ENCODE measurements around the gene COX4I1. TPM values are rescaled to one million over a fixed set of nuclear protein-coding genes. Genes with fewer than 3 reads are reported as not detected.
A peak's percentile ranks its signal among the peaks of the same experiment; 100 is the strongest.

The COX4I1 gene
- total and polyA plus RNA-seq, 2 donors (not counting 1 experiment from before 2014, with no cell fraction given), result 759 to 813 TPM

DNA sequence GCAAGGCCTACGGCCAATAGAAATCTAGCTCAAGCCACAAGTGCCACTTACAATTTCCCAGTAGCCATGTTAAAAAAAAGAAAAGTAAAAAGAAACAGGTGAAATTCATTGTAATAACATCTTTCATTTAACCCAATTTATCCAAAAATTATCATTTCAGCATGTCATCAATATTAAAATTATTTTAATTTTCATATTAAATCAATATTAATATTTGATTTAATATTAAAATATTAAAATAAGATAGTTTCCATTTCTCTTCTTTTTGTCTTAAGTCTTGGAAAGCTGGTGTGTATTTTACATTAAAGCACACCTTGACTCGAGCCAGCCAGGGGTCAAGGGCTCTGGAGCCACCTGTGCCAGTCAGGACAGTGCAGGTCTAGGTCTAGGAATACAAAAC, 35.9 kb upstream of the COX4I1 start:
- H3K27me3 Mint-ChIP-seq, result no peaks in the 10 kb centered on the region
- ChIA-PET POLR2A (interaction anchor here (0.7 kb wide), 2 partner anchors 8 to 99 kb away, joined by 6 to 13 read pairs; no protein-coding TSS in a partner anchor), CTCF (interaction anchor here (0.7 to 1.3 kb wide), 2 partner anchors 45 to 106 kb away, joined by 4 read pairs; no protein-coding TSS in a partner anchor)
- peak overlapping the region; percentile 12 for H3K27ac Mint-ChIP-seq
- Histone ChIP-seq H3K9ac (ENCODE audit: low read length) (no peak overlapping the region), H3K4me3 (ENCODE audit: control extremely low read depth in 1 of 5, extremely low read depth in 1 of 5, insufficient read depth in 1 of 5, low read depth in 2 of 5, low read length in 4 of 5) (no peak overlapping the region), H4K20me1 (ENCODE audit: control insufficient read depth, insufficient read depth, low read length, poor library complexity, severe bottlenecking) (no peaks in the 10 kb centered on the region), H3K27ac (ENCODE audit: low read length in 2 of 2) (no peak overlapping the region), H3K4me1 (ENCODE audit: control insufficient read depth in 2 of 2, insufficient read depth in 2 of 2, low read length in 2 of 2) (peaks cover 38 to 44% of the 10 kb centered on the region in 2 donors), H3K27me3 (replicated peaks in 1 of 4; ENCODE audit: control extremely low read depth in 1 of 4, control insufficient read depth in 3 of 4, insufficient read depth in 4 of 4, low read length in 3 of 4) (no peaks in the 10 kb centered on the region), H3K9me3 (ENCODE audit: control extremely low read depth in 1 of 3, control insufficient read depth in 2 of 3, insufficient read depth in 1 of 3, low read length in 2 of 3) (peaks cover 0 to 14% (median 7%) of the 10 kb centered on the region in 3 donors), H2AFZ (ENCODE audit: insufficient read depth, low read depth, low read length, poor library complexity, severe bottlenecking) (no peak overlapping the region), H3K79me2 (ENCODE audit: control insufficient read depth, insufficient read depth, low read length) (no peaks in the 10 kb centered on the region), H3K36me3 (replicated peaks in 1 of 2; ENCODE audit: control extremely low read depth in 1 of 2, control insufficient read depth in 1 of 2, extremely low read depth in 1 of 2, insufficient read depth in 2 of 2, low read length in 1 of 2) (no peaks in the 10 kb centered on the region), H3K4me2 (replicated peaks; ENCODE audit: low read depth, low read length, poor library complexity, severe bottlenecking) (no peak overlapping the region)
- no peak overlapping the region for H3K4me3 Mint-ChIP-seq
- H3K4me1 Mint-ChIP-seq, result peaks cover 30% of the 10 kb centered on the region
- ATAC-seq (ENCODE audit: low read depth) (no peak), DNase-seq (no peak)
- WGBS (ENCODE audit: insufficient coverage), result 100% methylated on average over 1 of the region's 2 CpGs
- H3K9me3 Mint-ChIP-seq (ENCODE audit: insufficient read depth), result peaks cover 3% of the 10 kb centered on the region
- TF ChIP-seq, protein P1, sequence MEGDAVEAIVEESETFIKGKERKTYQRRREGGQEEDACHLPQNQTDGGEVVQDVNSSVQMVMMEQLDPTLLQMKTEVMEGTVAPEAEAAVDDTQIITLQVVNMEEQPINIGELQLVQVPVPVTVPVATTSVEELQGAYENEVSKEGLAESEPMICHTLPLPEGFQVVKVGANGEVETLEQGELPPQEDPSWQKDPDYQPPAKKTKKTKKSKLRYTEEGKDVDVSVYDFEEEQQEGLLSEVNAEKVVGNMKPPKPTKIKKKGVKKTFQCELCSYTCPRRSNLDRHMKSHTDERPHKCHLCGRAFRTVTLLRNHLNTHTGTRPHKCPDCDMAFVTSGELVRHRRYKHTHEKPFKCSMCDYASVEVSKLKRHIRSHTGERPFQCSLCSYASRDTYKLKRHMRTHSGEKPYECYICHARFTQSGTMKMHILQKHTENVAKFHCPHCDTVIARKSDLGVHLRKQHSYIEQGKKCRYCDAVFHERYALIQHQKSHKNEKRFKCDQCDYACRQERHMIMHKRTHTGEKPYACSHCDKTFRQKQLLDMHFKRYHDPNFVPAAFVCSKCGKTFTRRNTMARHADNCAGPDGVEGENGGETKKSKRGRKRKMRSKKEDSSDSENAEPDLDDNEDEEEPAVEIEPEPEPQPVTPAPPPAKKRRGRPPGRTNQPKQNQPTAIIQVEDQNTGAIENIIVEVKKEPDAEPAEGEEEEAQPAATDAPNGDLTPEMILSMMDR (IDR thresholded peaks at IDR 0.05), result no peak
- TF ChIP-seq EZH2 (IDR thresholded peaks at IDR 0.05; ENCODE audit: borderline replicate concordance, insufficient read depth, low read depth, low read length, poor library complexity, severe bottlenecking), result no peak
- intact Hi-C loops (cut with micrococcal nuclease), result no loop called here

DNA sequence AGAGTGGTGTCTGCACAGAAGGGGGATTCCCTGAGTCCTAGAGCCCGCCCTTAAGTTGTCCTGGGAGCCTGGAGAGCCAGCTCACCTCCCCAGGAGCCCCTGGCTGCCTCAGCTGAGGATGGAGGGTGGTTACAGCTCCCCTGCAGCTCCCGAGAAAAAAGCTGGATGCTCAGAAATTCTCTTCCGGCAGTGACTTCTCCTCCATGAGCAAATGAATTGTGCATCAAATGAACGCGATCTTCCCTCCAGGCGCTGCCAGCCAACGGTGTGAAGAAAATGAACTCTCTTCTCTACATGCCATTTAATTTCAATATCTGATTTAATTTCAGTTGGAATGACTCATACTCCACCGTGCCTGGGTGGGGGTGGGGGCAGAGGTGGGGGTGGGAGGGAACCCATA, 34.3 kb upstream of the COX4I1 start:
- intact Hi-C loops (cut with micrococcal nuclease), result no loop called here
- H3K9ac ChIP-seq (ENCODE audit: low read length), result no peak overlapping the region
- H3K27ac Mint-ChIP-seq, result no peak overlapping the region
- no peak overlapping the region for H3K27ac ChIP-seq (ENCODE audit: low read length in 2 of 2)
- 94% methylated on average over 6 of the region's 8 CpGs for WGBS (ENCODE audit: insufficient coverage)
- H3K79me2 ChIP-seq (ENCODE audit: control insufficient read depth, insufficient read depth, low read length), result no peaks in the 10 kb centered on the region
- peaks cover 14% of the 10 kb centered on the region for H3K4me1 Mint-ChIP-seq
- H3K9me3 ChIP-seq (ENCODE audit: control extremely low read depth in 1 of 3, control insufficient read depth in 2 of 3, insufficient read depth in 1 of 3, low read length in 2 of 3), result no peaks in the 10 kb centered on the region
- no peak overlapping the region for H3K4me2 ChIP-seq (replicated peaks; ENCODE audit: low read depth, low read length, poor library complexity, severe bottlenecking)
- H2AFZ ChIP-seq (ENCODE audit: insufficient read depth, low read depth, low read length, poor library complexity, severe bottlenecking), result no peak overlapping the region
- H4K20me1 ChIP-seq (ENCODE audit: control insufficient read depth, insufficient read depth, low read length, poor library complexity, severe bottlenecking), result no peaks in the 10 kb centered on the region
- ChIA-PET CTCF (no interaction called here), POLR2A (no interaction called here)
- ATAC-seq (ENCODE audit: low read depth), result no peak
- no peak for TF ChIP-seq EZH2 (IDR thresholded peaks at IDR 0.05; ENCODE audit: borderline replicate concordance, insufficient read depth, low read depth, low read length, poor library complexity, severe bottlenecking)
- TF ChIP-seq, protein P1 (IDR thresholded peaks at IDR 0.05), result no peak
- DNase-seq, result no peak
- no peak overlapping the region for H3K4me3 ChIP-seq (ENCODE audit: control extremely low read depth in 1 of 5, extremely low read depth in 1 of 5, insufficient read depth in 1 of 5, low read depth in 2 of 5, low read length in 4 of 5)
- peaks cover 22 to 28% of the 10 kb centered on the region in 2 donors for H3K4me1 ChIP-seq (ENCODE audit: control insufficient read depth in 2 of 2, insufficient read depth in 2 of 2, low read length in 2 of 2)
- H3K4me3 Mint-ChIP-seq, result no peak overlapping the region
- no peaks in the 10 kb centered on the region for H3K36me3 ChIP-seq (replicated peaks in 1 of 2; ENCODE audit: control extremely low read depth in 1 of 2, control insufficient read depth in 1 of 2, extremely low read depth in 1 of 2, insufficient read depth in 2 of 2, low read length in 1 of 2)
- H3K27me3 ChIP-seq (replicated peaks in 1 of 4; ENCODE audit: control extremely low read depth in 1 of 4, control insufficient read depth in 3 of 4, insufficient read depth in 4 of 4, low read length in 3 of 4), result no peaks in the 10 kb centered on the region
- no peaks in the 10 kb centered on the region for H3K9me3 Mint-ChIP-seq (ENCODE audit: insufficient read depth)
- H3K27me3 Mint-ChIP-seq, result no peaks in the 10 kb centered on the region

All from B cell (primary cell).